Measurements from ENCODE around the gene LSMEM2. TPM values are rescaled to one million over a fixed set of nuclear protein-coding genes. Genes with fewer than 3 reads are reported as not detected.

Gene LSMEM2
- total and polyA plus RNA-seq, 9 of the 15 experiments (the other 6 are each of a cell fraction or from before 2014, with no cell fraction given), result not detected

GRCh38 chr3:50251220-50251619 lies 27.7 kb upstream of the LSMEM2 start:
- Histone ChIP-seq H3K9ac (ENCODE audit: insufficient read depth in 1 of 2, low read depth in 2 of 2, low read length in 2 of 2) (peak overlapping the region in 1 of 2 experiments; percentile 78; a peak in 2 of 4 replicates), H3K27me3 (ENCODE audit: control insufficient read depth in 2 of 2, insufficient read depth in 2 of 2, low read length in 2 of 2) (no peaks in the 10 kb centered on the region), H2AFZ (ENCODE audit: low read depth, low read length) (no peak overlapping the region), H3K4me3 (no peak overlapping the region), H3K79me2 (ENCODE audit: control insufficient read depth, insufficient read depth, low read length) (peaks cover 13% of the 10 kb centered on the region), H3K27ac (ENCODE audit: extremely low read depth, low read depth, low read length) (no peak overlapping the region), H3K9me1 (ENCODE audit: control insufficient read depth, insufficient read depth, low read length) (no peaks in the 10 kb centered on the region), H4K20me1 (replicated peaks; ENCODE audit: control insufficient read depth, insufficient read depth, low read length) (no peaks in the 10 kb centered on the region), H3K4me2 (ENCODE audit: insufficient read depth, low read length) (no peak overlapping the region), H3K36me3 (ENCODE audit: control insufficient read depth, insufficient read depth, low read length) (peaks cover 11% of the 10 kb centered on the region; the same call in 2 of the 3 replicates), H3K4me1 (replicated peaks in 1 of 2; ENCODE audit: control insufficient read depth in 2 of 2, insufficient read depth in 2 of 2, low read length in 2 of 2) (peaks cover 12 to 24% of the 10 kb centered on the region in 2 experiments), H3K9me3 (replicated peaks; ENCODE audit: control insufficient read depth, insufficient read depth, low read depth, low read length) (no peaks in the 10 kb centered on the region)
- FAIRE-seq, result peak; percentile 69
- in situ Hi-C loops (cut with MboI), result no loop called here
- 38% methylated on average over 5 of the region's 8 CpGs for WGBS (ENCODE audit: insufficient coverage, low coverage, missing lambda C conversion rate)
- peak in 3 of 4 experiments; percentile 33 to 50 (median 46) for DNase-seq (ENCODE audit: extremely low read depth in 1 of 4, low spot score in 3 of 4)
- BruUV-seq (replicated peaks), result no TSS peak
- ATAC-seq, result no peak
- ChIA-PET CTCF (ENCODE audit: low intra/inter-chr PET ratio) (no interaction called here), POLR2A (no interaction called here)
- intact Hi-C loops (cut with micrococcal nuclease), result no loop called here
- no peak for TF ChIP-seq EP400 (IDR thresholded peaks at IDR 0.05)
- peak; percentile 74 for TF ChIP-seq BCOR (IDR thresholded peaks at IDR 0.05)
- TF ChIP-seq RAD51 (IDR thresholded peaks at IDR 0.05; ENCODE audit: borderline replicate concordance, low read depth), result no peak
- TF ChIP-seq TFE3 (CRISPR knock-in tag; IDR thresholded peaks at IDR 0.05), result no peak
- peak; percentile 19 to 72; a peak in 3 of 4 replicates for TF ChIP-seq RCOR1 (IDR thresholded peaks at IDR 0.05; ENCODE audit: borderline replicate concordance in 1 of 2, low read depth in 2 of 2, low read length in 2 of 2)
- TF ChIP-seq, protein P1, sequence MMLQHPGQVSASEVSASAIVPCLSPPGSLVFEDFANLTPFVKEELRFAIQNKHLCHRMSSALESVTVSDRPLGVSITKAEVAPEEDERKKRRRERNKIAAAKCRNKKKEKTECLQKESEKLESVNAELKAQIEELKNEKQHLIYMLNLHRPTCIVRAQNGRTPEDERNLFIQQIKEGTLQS (IDR thresholded peaks at IDR 0.05), result peak; percentile 41; the same call in 1 of the 2 replicates
- TF ChIP-seq, protein P1 (CRISPR knock-in tag; conservative IDR thresholded peaks at IDR 0.05), result no peak
- TF ChIP-seq CBFA2T3 (IDR thresholded peaks at IDR 0.05), result peak; percentile 81
- 0 out of 2 replicates have a peak, but pooled peaks have one; percentile 21 for TF ChIP-seq SMARCA5 (IDR thresholded peaks at IDR 0.05)
- TF ChIP-seq RBM25 (IDR thresholded peaks at IDR 0.05; ENCODE audit: low read depth, low read length, severe bottlenecking), result peak; percentile 76
- TF ChIP-seq ZBTB9 (CRISPR knock-in tag; IDR thresholded peaks at IDR 0.05), result no peak
- TF ChIP-seq TAL1 (IDR thresholded peaks at IDR 0.05), result peak; percentile 26; the same call in 1 of the 2 replicates
- peak; percentile 35; the same call in 1 of the 2 replicates for TF ChIP-seq NFIC (IDR thresholded peaks at IDR 0.05)
- TF ChIP-seq FOXK1 (CRISPR knock-in tag; IDR thresholded peaks at IDR 0.05; ENCODE audit: borderline replicate concordance), result no peak
- no peak for TF ChIP-seq ZNF280A (IDR thresholded peaks at IDR 0.05; ENCODE audit: low read depth, partially characterized antibody)
- no peak for TF ChIP-seq ZNF239 (CRISPR knock-in tag; IDR thresholded peaks at IDR 0.05)
- no peak for TF ChIP-seq ZNF76 (CRISPR knock-in tag; IDR thresholded peaks at IDR 0.05; ENCODE audit: borderline replicate concordance)
- no peak for TF ChIP-seq TFAM (CRISPR knock-in tag; conservative IDR thresholded peaks at IDR 0.05)
- no peak for TF ChIP-seq MEIS2 (IDR thresholded peaks at IDR 0.05; ENCODE audit: partially characterized antibody)
- TF ChIP-seq NONO (IDR thresholded peaks at IDR 0.05; ENCODE audit: low read depth in 2 of 2, low read length in 1 of 2), result no peak
